Lower lobe of right lung (tissue), 2 donors: ENCODE results near the gene CFAP54. TPM values are rescaled to one million over a fixed set of nuclear protein-coding genes. Genes with fewer than 3 reads are reported as not detected.

Source experiments
- ATAC-seq, 2 donors: fragments of 200-7000 bp; cut with Tn5 transposase; one replicate each; pipeline ENCODE4 v1.9.1; 2020 to 2022; ENCODE audit warnings: mild to moderate bottlenecking in 2 of 2, moderate library complexity in 2 of 2
- DNase-seq: peaks from one replicate; pipeline ENCODE4 v3.0.0-alpha.2; 2020
- H3K27ac ChIP-seq: fragments of 200-600 bp; one replicate; pipeline ENCODE4 v1.8.0; 2022
- H3K27me3 ChIP-seq: fragments of 200-600 bp; one replicate; pipeline ENCODE4 v1.8.0; 2022; ENCODE audit warnings: low read depth
- H3K36me3 ChIP-seq: fragments of 200-600 bp; one replicate; pipeline ENCODE4 v1.8.0; 2022; ENCODE audit warnings: mild to moderate bottlenecking
- H3K4me1 ChIP-seq: fragments of 200-600 bp; one replicate; pipeline ENCODE4 v1.8.0; 2022
- H3K4me3 ChIP-seq: fragments of 200-600 bp; one replicate; pipeline ENCODE4 v1.8.0; 2022; ENCODE audit warnings: mild to moderate bottlenecking
- H3K9me3 ChIP-seq: fragments of 200-600 bp; one replicate; pipeline ENCODE4 v1.8.0; 2022
- intact Hi-C: fragments of 100-400 bp; cut with DNase I; formaldehyde crosslinking; loops from one replicate; pipeline ENCODE4 v1.11.0; 2022
- total RNA-seq: library from RNA; stranded (reverse); fragmentation: NEBNext Ultra II Directional; extraction: Animal tissue kit (Norgen Biotek cat#: 25700); gene quantifications from one replicate; pipeline ENCODE4 v1.2.1, GENCODE V29; 2021
- TF ChIP-seq, protein P1 (sequence below): fragments of 200-600 bp; IDR thresholded peaks from one replicate; pipeline ENCODE4 v1.8.0; 2022; ENCODE audit warnings: antibody characterized with exemption, mild to moderate bottlenecking
- donor health status: DM: no; HTN: yes; CAD: no; lungs with severe emphysema.

The CFAP54 gene
- total RNA-seq, 1 donor from 2014 or later = 7.9 TPM

GRCh38 chr12:96806272-96806671, 316.9 kb downstream of the CFAP54 start:
- TF ChIP-seq, protein P1, sequence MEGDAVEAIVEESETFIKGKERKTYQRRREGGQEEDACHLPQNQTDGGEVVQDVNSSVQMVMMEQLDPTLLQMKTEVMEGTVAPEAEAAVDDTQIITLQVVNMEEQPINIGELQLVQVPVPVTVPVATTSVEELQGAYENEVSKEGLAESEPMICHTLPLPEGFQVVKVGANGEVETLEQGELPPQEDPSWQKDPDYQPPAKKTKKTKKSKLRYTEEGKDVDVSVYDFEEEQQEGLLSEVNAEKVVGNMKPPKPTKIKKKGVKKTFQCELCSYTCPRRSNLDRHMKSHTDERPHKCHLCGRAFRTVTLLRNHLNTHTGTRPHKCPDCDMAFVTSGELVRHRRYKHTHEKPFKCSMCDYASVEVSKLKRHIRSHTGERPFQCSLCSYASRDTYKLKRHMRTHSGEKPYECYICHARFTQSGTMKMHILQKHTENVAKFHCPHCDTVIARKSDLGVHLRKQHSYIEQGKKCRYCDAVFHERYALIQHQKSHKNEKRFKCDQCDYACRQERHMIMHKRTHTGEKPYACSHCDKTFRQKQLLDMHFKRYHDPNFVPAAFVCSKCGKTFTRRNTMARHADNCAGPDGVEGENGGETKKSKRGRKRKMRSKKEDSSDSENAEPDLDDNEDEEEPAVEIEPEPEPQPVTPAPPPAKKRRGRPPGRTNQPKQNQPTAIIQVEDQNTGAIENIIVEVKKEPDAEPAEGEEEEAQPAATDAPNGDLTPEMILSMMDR = no peak
- ATAC-seq (no peak), DNase-seq (no peak)
- no peak overlapping the region for H3K4me3 ChIP-seq
- no peaks in the 10 kb centered on the region for H3K4me1 ChIP-seq
- H3K27ac ChIP-seq = no peak overlapping the region
- H3K9me3 ChIP-seq = peaks cover 15% of the 10 kb centered on the region
- no peaks in the 10 kb centered on the region for H3K27me3 ChIP-seq
- H3K36me3 ChIP-seq = no peaks in the 10 kb centered on the region
- intact Hi-C loops = no loop called here

DNA sequence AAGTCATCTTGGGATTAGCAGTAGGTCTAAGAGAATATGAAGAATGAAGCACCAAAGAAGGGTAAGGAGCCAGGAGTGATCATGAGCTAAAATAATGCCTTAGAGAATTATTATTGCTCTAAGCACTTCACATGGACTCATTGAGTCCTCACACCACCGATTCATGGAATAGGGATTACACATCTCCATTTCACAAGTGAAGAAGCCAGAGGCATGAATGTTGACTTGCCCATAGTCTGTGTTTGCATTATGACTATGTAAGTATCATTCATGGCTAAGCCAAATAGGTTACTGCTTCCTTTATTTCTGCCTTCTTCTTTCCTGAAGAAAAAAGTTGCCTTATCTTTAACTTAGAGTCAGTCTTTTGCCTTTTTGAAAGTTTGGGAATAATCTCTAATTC, 318.4 kb downstream of the CFAP54 start:
- intact Hi-C loops = no loop called here
- no peak for DNase-seq
- no peak overlapping the region for H3K27ac ChIP-seq
- peaks cover 15% of the 10 kb centered on the region for H3K9me3 ChIP-seq
- H3K4me1 ChIP-seq = no peaks in the 10 kb centered on the region
- H3K27me3 ChIP-seq = no peaks in the 10 kb centered on the region
- no peaks in the 10 kb centered on the region for H3K36me3 ChIP-seq
- TF ChIP-seq, protein P1 = no peak
- ATAC-seq = no peak
- no peak overlapping the region for H3K4me3 ChIP-seq

DNA sequence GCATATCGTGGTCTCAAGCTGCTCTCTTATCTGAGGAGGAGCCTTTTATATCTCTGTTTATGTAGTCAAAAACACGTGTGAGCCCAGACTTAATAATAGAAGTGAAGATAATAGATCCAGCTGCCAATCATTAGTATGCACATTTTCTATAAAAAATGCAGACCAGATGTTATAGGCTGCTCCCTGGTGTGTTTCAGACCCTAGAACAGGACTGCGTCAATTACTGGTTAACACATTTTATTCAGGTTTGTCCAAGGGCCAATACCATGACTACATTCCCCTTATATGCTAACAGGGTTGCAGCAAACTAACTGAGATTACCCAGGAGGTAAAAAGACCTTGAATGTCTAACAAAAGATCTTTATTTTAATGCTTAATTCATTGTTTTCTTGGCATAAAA, 319.2 kb downstream of the CFAP54 start:
- Histone ChIP-seq H3K9me3 (peaks cover 10% of the 10 kb centered on the region), H3K27ac (no peak overlapping the region), H3K27me3 (no peaks in the 10 kb centered on the region), H3K4me3 (no peak overlapping the region), H3K4me1 (no peaks in the 10 kb centered on the region), H3K36me3 (no peaks in the 10 kb centered on the region)
- intact Hi-C loops = no loop called here
- no peak for DNase-seq
- TF ChIP-seq, protein P1 = no peak
- no peak for ATAC-seq

- H3K4me3 ChIP-seq = no peak overlapping the region
- TF ChIP-seq, protein P1 = no peak
- H3K27ac ChIP-seq = no peak overlapping the region
- DNase-seq (no peak), ATAC-seq (no peak)
- H3K36me3 ChIP-seq = no peaks in the 10 kb centered on the region
- H3K4me1 ChIP-seq = no peaks in the 10 kb centered on the region
- intact Hi-C loops = no loop called here
- H3K9me3 ChIP-seq = peaks cover 3% of the 10 kb centered on the region
- H3K27me3 ChIP-seq = no peaks in the 10 kb centered on the region
These were observed 320.1 kb downstream of the CFAP54 start for GRCh38 chr12:96809522-96809921.

DNA sequence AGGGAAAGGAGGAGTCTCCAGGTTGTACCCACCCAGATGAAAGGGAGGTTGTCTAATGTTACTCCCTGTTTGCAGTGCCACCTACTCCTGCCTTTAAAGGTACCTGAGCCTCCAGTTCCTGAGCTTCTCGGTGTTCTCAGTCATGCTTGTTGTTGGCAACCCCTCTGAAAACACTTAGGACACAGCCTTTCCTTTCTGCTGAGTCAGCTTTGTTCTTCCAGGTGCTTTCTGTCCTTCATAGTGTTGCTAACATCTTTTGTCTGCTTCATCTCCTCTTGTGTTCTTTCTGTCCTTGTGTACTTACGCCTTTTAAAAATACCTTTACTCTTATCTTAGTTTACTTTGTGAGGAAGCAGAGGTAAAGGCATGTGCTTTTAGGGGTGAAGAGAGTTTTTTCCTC, 320.7 kb downstream of the CFAP54 start:
- no peaks in the 10 kb centered on the region for H3K36me3 ChIP-seq
- H3K27me3 ChIP-seq = no peaks in the 10 kb centered on the region
- no peaks in the 10 kb centered on the region for H3K9me3 ChIP-seq
- no peak overlapping the region for H3K4me3 ChIP-seq
- H3K27ac ChIP-seq = no peak overlapping the region
- TF ChIP-seq, protein P1 = no peak
- H3K4me1 ChIP-seq = no peaks in the 10 kb centered on the region
- intact Hi-C loops = no loop called here
- ATAC-seq (peak in 1 of 2 donors; percentile 48), DNase-seq (no peak)

DNA sequence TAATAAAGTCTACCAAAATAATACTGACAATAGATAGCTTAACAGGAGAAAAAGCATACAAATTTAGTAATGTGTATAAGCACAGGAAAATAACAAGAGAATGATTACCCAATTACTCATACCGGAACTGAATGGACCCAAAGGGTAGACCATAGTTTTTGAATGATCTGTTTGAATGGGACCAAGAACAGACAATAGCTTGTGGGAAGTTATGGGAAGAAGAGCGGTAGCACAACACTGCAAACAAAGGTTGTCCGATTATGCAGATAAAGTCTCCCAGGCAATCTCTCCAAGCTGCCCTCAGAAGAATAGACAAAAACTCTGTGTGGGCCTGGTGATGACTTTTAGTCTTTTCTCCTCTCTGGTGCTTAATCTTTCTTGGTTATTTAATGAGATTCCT, 321.1 kb downstream of the CFAP54 start:
- H3K4me1 ChIP-seq = no peaks in the 10 kb centered on the region
- no peak overlapping the region for H3K4me3 ChIP-seq
- DNase-seq (no peak), ATAC-seq (no peak)
- no peaks in the 10 kb centered on the region for H3K27me3 ChIP-seq
- intact Hi-C loops = no loop called here
- H3K27ac ChIP-seq = no peak overlapping the region
- TF ChIP-seq, protein P1 = no peak
- H3K9me3 ChIP-seq = no peaks in the 10 kb centered on the region
- no peaks in the 10 kb centered on the region for H3K36me3 ChIP-seq
